ENCODE measurements around the gene SEPTIN10.

Gene SEPTIN10

GRCh38 chr2:109521233-109522062, 92.3 kb downstream of the SEPTIN10 start:
- Histone ChIP-seq H3K9me3 (ENCODE audit: control insufficient read depth, insufficient read depth, low read length) (no peaks in the 10 kb centered on the region), H3K4me1 (ENCODE audit: insufficient read depth, low read length) (no peaks in the 10 kb centered on the region), H3K36me3 (ENCODE audit: insufficient read depth, low read length) (no peaks in the 10 kb centered on the region), H3K9ac (ENCODE audit: low read depth, low read length) (no peak overlapping the region)

GRCh38 chr2:109519513-109519912, 94.3 kb downstream of the SEPTIN10 start:
- Histone ChIP-seq H3K9me3 (ENCODE audit: control insufficient read depth, insufficient read depth, low read length) (no peaks in the 10 kb centered on the region), H3K36me3 (ENCODE audit: insufficient read depth, low read length) (no peaks in the 10 kb centered on the region), H3K9ac (ENCODE audit: low read depth, low read length) (no peak overlapping the region), H3K4me1 (ENCODE audit: insufficient read depth, low read length) (no peaks in the 10 kb centered on the region)

- Histone ChIP-seq H3K9me3 (ENCODE audit: control insufficient read depth, insufficient read depth, low read length) (no peaks in the 10 kb centered on the region), H3K9ac (ENCODE audit: low read depth, low read length) (no peak overlapping the region), H3K4me1 (ENCODE audit: insufficient read depth, low read length) (no peaks in the 10 kb centered on the region), H3K36me3 (ENCODE audit: insufficient read depth, low read length) (no peaks in the 10 kb centered on the region)
These were observed 96.5 kb downstream of the SEPTIN10 start for GRCh38 chr2:109517118-109517889.

- H3K9me3 ChIP-seq (ENCODE audit: control insufficient read depth, insufficient read depth, low read length): no peaks in the 10 kb centered on the region
- no peaks in the 10 kb centered on the region for H3K4me1 ChIP-seq (ENCODE audit: insufficient read depth, low read length)
- no peak overlapping the region for H3K9ac ChIP-seq (ENCODE audit: low read depth, low read length)
- no peaks in the 10 kb centered on the region for H3K36me3 ChIP-seq (ENCODE audit: insufficient read depth, low read length)
These were observed 97.2 kb downstream of the SEPTIN10 start for GRCh38 chr2:109516445-109517117.

- no peaks in the 10 kb centered on the region for H3K9me3 ChIP-seq (ENCODE audit: control insufficient read depth, insufficient read depth, low read length)
- no peaks in the 10 kb centered on the region for H3K36me3 ChIP-seq (ENCODE audit: insufficient read depth, low read length)
- no peaks in the 10 kb centered on the region for H3K4me1 ChIP-seq (ENCODE audit: insufficient read depth, low read length)
- H3K9ac ChIP-seq (ENCODE audit: low read depth, low read length): no peak overlapping the region
These were observed 98.9 kb downstream of the SEPTIN10 start for GRCh38 chr2:109514857-109515256.

- H3K4me1 ChIP-seq (ENCODE audit: insufficient read depth, low read length): no peaks in the 10 kb centered on the region
- H3K9ac ChIP-seq (ENCODE audit: low read depth, low read length): no peak overlapping the region
- no peaks in the 10 kb centered on the region for H3K9me3 ChIP-seq (ENCODE audit: control insufficient read depth, insufficient read depth, low read length)
- H3K36me3 ChIP-seq (ENCODE audit: insufficient read depth, low read length): no peaks in the 10 kb centered on the region
These were observed 99.8 kb downstream of the SEPTIN10 start for GRCh38 chr2:109513749-109514588.

- H3K4me1 ChIP-seq (ENCODE audit: insufficient read depth, low read length): no peaks in the 10 kb centered on the region
- no peaks in the 10 kb centered on the region for H3K9me3 ChIP-seq (ENCODE audit: control insufficient read depth, insufficient read depth, low read length)
- H3K9ac ChIP-seq (ENCODE audit: low read depth, low read length): no peak overlapping the region
- H3K36me3 ChIP-seq (ENCODE audit: insufficient read depth, low read length): no peaks in the 10 kb centered on the region
These were observed 100.5 kb downstream of the SEPTIN10 start for GRCh38 chr2:109513230-109513629.

- Histone ChIP-seq H3K36me3 (ENCODE audit: insufficient read depth, low read length) (no peaks in the 10 kb centered on the region; the same call in 1 of the 2 replicates), H3K4me1 (ENCODE audit: insufficient read depth, low read length) (no peaks in the 10 kb centered on the region), H3K9ac (ENCODE audit: low read depth, low read length) (no peak overlapping the region), H3K9me3 (ENCODE audit: control insufficient read depth, insufficient read depth, low read length) (no peaks in the 10 kb centered on the region)
These were observed 101.7 kb downstream of the SEPTIN10 start for GRCh38 chr2:109512076-109512475.

GRCh38 chr2:109511168-109511567, 102.6 kb downstream of the SEPTIN10 start:
- no peaks in the 10 kb centered on the region; the same call in 1 of the 2 replicates for H3K36me3 ChIP-seq (ENCODE audit: insufficient read depth, low read length)
- no peaks in the 10 kb centered on the region for H3K4me1 ChIP-seq (ENCODE audit: insufficient read depth, low read length)
- H3K9me3 ChIP-seq (ENCODE audit: control insufficient read depth, insufficient read depth, low read length): no peaks in the 10 kb centered on the region
- no peak overlapping the region for H3K9ac ChIP-seq (ENCODE audit: low read depth, low read length)

- Histone ChIP-seq H3K9me3 (ENCODE audit: control insufficient read depth, insufficient read depth, low read length) (no peaks in the 10 kb centered on the region), H3K9ac (ENCODE audit: low read depth, low read length) (no peak overlapping the region), H3K4me1 (ENCODE audit: insufficient read depth, low read length) (no peaks in the 10 kb centered on the region), H3K36me3 (ENCODE audit: insufficient read depth, low read length) (no peaks in the 10 kb centered on the region; the same call in 1 of the 2 replicates)
These were observed 103.4 kb downstream of the SEPTIN10 start for GRCh38 chr2:109510136-109511028.

GRCh38 chr2:109508556-109508955, 105.2 kb downstream of the SEPTIN10 start:
- H3K9me3 ChIP-seq (ENCODE audit: control insufficient read depth, insufficient read depth, low read length): no peaks in the 10 kb centered on the region
- no peaks in the 10 kb centered on the region for H3K4me1 ChIP-seq (ENCODE audit: insufficient read depth, low read length)
- H3K9ac ChIP-seq (ENCODE audit: low read depth, low read length): no peak overlapping the region
- no peaks in the 10 kb centered on the region; the same call in 1 of the 2 replicates for H3K36me3 ChIP-seq (ENCODE audit: insufficient read depth, low read length)

GRCh38 chr2:109507828-109508227, 105.9 kb downstream of the SEPTIN10 start:
- H3K9me3 ChIP-seq (ENCODE audit: control insufficient read depth, insufficient read depth, low read length): no peaks in the 10 kb centered on the region
- H3K36me3 ChIP-seq (ENCODE audit: insufficient read depth, low read length): no peaks in the 10 kb centered on the region; the same call in 1 of the 2 replicates
- H3K9ac ChIP-seq (ENCODE audit: low read depth, low read length): no peak overlapping the region
- no peaks in the 10 kb centered on the region for H3K4me1 ChIP-seq (ENCODE audit: insufficient read depth, low read length)

GRCh38 chr2:109507217-109507616, 106.5 kb downstream of the SEPTIN10 start:
- Histone ChIP-seq H3K4me1 (ENCODE audit: insufficient read depth, low read length) (no peaks in the 10 kb centered on the region), H3K9me3 (ENCODE audit: control insufficient read depth, insufficient read depth, low read length) (no peaks in the 10 kb centered on the region), H3K36me3 (ENCODE audit: insufficient read depth, low read length) (no peaks in the 10 kb centered on the region; the same call in 1 of the 2 replicates), H3K9ac (ENCODE audit: low read depth, low read length) (no peak overlapping the region)
